Right atrium auricular region (tissue), 2 donors: ENCODE results near the gene TPR. TPM values are rescaled to one million over a fixed set of nuclear protein-coding genes. Genes with fewer than 3 reads are reported as not detected.

Experiments
- DNase-seq: peaks from one replicate; pipeline ENCODE4 v3.0.0-alpha.2; 2019; ENCODE audit warnings: low spot score
- H3K27ac ChIP-seq, 2 donors: fragments of 200-600 bp; sonication (generic); 1 replicate in 1 of 2; 2 replicates in 1 of 2; pipeline ENCODE4 v1.5.1; 2016 to 2019
- H3K27me3 ChIP-seq, 2 donors: fragments of 200-600 bp; sonication (generic); one replicate each; pipeline versions ENCODE4 v1.5.1 to v1.6.0; 2017 to 2019
- H3K36me3 ChIP-seq: fragments of 200-600 bp; sonication (generic); one replicate; pipeline ENCODE4 v1.5.1; 2016
- H3K4me1 ChIP-seq, 2 donors: fragments of 200-600 bp; sonication (generic); one replicate each; pipeline versions ENCODE4 v1.5.1 to v1.6.0; 2017 to 2019
- H3K4me3 ChIP-seq, 2 donors: fragments of 200-600 bp; sonication (generic); 1 replicate in 1 of 2; 2 replicates in 1 of 2; pipeline ENCODE4 v1.5.1; 2017 to 2019; ENCODE audit warnings: mild to moderate bottlenecking in 1 of 2, moderate library complexity in 1 of 2
- H3K9me3 ChIP-seq, 2 donors: fragments of 200-600 bp; sonication (generic); one replicate each; pipeline ENCODE4 v1.5.1; 2019
- CTCF ChIP-seq, 2 donors: fragments of 200-600 bp; sonication (generic); IDR thresholded peaks; one replicate each; pipeline ENCODE4 v1.5.1; 2019; ENCODE audit warnings: antibody characterized with exemption in 2 of 2
- total RNA-seq, 2 donors: library from RNA; depleted of rRNA; stranded (reverse); fragments of >200 nt; gene quantifications; one replicate each; pipeline ENCODE4 v1.1.0, GENCODE V29; 2016

Gene TPR
- total RNA-seq, 2 donors from 2014 or later: 36.3 to 56.1 TPM

- H3K4me3 ChIP-seq: no peak overlapping the region
- no peak overlapping the region for H3K27ac ChIP-seq
- DNase-seq: no peak
- peaks cover 96% of the 10 kb centered on the region for H3K36me3 ChIP-seq
- no peaks in the 10 kb centered on the region for H3K9me3 ChIP-seq
- H3K4me1 ChIP-seq: no peaks in the 10 kb centered on the region
- no peak for TF ChIP-seq CTCF (IDR thresholded peaks at IDR 0.05)
- no peaks in the 10 kb centered on the region for H3K27me3 ChIP-seq
These were observed 34.3 kb downstream of the TPR start for GRCh38 chr1:186340772-186341171.

- no peak for TF ChIP-seq CTCF (IDR thresholded peaks at IDR 0.05)
- no peak overlapping the region for H3K27ac ChIP-seq
- no peaks in the 10 kb centered on the region for H3K9me3 ChIP-seq
- H3K4me3 ChIP-seq: no peak overlapping the region
- H3K36me3 ChIP-seq: peaks cover 97% of the 10 kb centered on the region
- no peak for DNase-seq
- no peaks in the 10 kb centered on the region for H3K4me1 ChIP-seq
- no peaks in the 10 kb centered on the region for H3K27me3 ChIP-seq
These were observed 37.5 kb downstream of the TPR start for GRCh38 chr1:186337554-186337953.

- H3K4me3 ChIP-seq: no peak overlapping the region
- H3K36me3 ChIP-seq: peaks cover 80% of the 10 kb centered on the region
- H3K4me1 ChIP-seq: no peaks in the 10 kb centered on the region
- no peak for DNase-seq
- peak in 1 of 2 donors; percentile 36 for TF ChIP-seq CTCF (IDR thresholded peaks at IDR 0.05)
- H3K27me3 ChIP-seq: no peaks in the 10 kb centered on the region
- H3K27ac ChIP-seq: no peak overlapping the region
- no peaks in the 10 kb centered on the region for H3K9me3 ChIP-seq
These were observed 44.3 kb downstream of the TPR start for GRCh38 chr1:186330758-186331157.

GRCh38 chr1:186327331-186327730 is 47.7 kb downstream of the TPR start:
- no peak for DNase-seq
- H3K27ac ChIP-seq: no peak overlapping the region
- TF ChIP-seq CTCF (IDR thresholded peaks at IDR 0.05): no peak
- no peaks in the 10 kb centered on the region for H3K9me3 ChIP-seq
- H3K36me3 ChIP-seq: peaks cover 80% of the 10 kb centered on the region
- H3K4me3 ChIP-seq: no peak overlapping the region
- no peaks in the 10 kb centered on the region for H3K27me3 ChIP-seq
- no peaks in the 10 kb centered on the region for H3K4me1 ChIP-seq

- Histone ChIP-seq H3K36me3 (peaks cover 78% of the 10 kb centered on the region), H3K9me3 (no peaks in the 10 kb centered on the region), H3K4me1 (no peaks in the 10 kb centered on the region), H3K27me3 (no peaks in the 10 kb centered on the region), H3K4me3 (no peak overlapping the region), H3K27ac (no peak overlapping the region)
- DNase-seq: no peak
- TF ChIP-seq CTCF (IDR thresholded peaks at IDR 0.05): no peak
These were observed 49.0 kb downstream of the TPR start for GRCh38 chr1:186326009-186326408.

GRCh38 chr1:186325239-186325638 is 49.8 kb downstream of the TPR start:
- no peak overlapping the region for H3K4me3 ChIP-seq
- no peaks in the 10 kb centered on the region for H3K9me3 ChIP-seq
- peaks cover 78% of the 10 kb centered on the region for H3K36me3 ChIP-seq
- no peak overlapping the region for H3K27ac ChIP-seq
- no peak for DNase-seq
- H3K27me3 ChIP-seq: no peaks in the 10 kb centered on the region
- TF ChIP-seq CTCF (IDR thresholded peaks at IDR 0.05): peak in 1 of 2 donors; percentile 16
- no peaks in the 10 kb centered on the region for H3K4me1 ChIP-seq
